Stimulated activated CD4-positive, alpha-beta T cell treated with anti-CD3 and anti-CD28 coated beads, Interleukin-1b, Interleukin-23, amount 100 ng/mL, for 4 hours (primary cell): ENCODE data around the gene RNF151.
"Not testable (repeated sequence)": the region's sequence is repeated elsewhere in the genome, so short reads cannot be mapped to it uniquely, and the experiment has no call there.

Source experiments
- DNase-seq, 2 donors: peaks; one replicate each; pipeline ENCODE4 v3.0.0-alpha.2; 2020; ENCODE audit warnings: low read depth in 2 of 2

Gene RNF151

DNA sequence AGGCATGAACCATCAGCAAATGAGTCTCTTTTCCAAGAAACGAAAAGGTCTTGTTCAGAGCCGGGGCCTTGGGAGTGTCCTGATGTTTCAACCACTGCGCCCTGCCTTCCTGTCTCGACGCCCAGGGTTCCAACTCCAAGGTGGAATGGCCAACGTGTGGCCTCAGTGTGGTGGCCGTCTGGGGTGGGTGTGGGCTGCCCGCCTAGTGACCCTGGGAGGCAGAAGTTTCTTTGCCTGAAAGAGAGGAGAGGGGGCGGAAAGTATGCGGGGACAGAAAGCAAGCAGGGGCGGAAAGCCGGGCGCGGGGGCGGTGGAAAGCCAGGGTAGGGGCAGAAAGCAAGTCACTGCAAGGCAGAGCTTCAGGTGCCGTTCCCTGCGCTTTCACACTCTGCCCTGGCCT lies 27.7 kb upstream of the RNF151 start:
- DNase-seq: no peak

DNA sequence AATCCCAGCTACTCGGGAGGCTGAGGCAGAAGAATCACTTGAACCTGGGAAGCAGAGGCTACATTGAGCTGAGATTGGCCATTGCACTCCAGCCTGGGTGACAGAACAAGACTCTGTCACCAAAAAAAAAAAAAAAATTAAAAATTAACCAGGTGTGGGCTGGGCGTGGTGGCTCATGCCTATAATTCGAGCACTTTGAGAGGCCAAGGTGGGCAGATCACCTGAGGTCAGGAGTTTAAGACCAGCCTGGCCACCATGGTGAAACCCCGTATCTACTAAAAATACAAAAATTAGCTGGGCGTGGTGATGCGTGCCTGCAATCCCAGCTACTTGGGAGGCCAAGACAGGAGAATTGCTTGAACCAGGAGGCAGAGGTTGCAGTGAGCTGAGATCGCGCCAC lies 26.8 kb upstream of the RNF151 start:
- not testable (repeated sequence) for DNase-seq

DNA sequence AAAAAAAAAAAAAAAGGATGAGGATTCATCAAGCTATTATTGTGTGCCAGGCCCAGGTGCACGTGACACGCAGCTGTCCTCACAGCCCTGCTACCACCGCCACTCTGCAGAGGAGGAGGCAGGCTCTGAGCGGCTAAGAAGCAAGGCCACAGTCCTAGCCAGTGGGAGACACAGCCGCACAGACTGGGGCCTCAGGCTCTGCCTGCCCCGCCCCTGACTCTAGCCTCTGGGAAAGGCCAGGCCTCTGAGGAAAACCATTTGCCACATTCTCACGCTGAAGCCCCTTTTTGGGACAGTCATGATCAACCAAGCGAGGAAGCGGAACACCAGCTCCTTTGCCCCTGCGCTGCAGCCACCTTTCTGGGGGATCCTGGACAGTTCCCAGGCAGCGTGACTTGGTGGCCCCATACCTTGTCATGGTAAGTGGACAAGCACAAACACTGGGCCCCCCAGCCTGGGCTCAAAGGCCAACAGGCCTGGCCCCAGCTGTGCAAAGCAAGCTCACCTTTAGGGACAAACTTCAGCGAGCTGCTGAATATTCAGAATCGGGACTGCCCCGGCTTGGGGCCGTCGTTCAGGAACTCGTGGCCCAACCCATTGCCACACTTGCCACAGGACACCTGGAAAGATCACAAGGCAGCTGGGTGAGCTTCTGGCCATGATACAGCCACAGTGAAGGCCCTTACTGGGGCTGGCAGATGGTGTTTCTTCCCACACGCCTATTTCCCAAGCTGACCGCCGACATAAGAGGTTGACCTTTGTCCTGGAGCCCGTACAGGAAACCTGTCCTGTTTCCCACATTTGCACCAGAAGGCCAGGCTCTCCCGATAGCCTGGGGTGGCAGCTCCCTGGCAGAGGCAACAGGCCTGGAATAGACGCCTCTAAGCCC lies 26.1 kb upstream of the RNF151 start:
- DNase-seq: no peak

DNA sequence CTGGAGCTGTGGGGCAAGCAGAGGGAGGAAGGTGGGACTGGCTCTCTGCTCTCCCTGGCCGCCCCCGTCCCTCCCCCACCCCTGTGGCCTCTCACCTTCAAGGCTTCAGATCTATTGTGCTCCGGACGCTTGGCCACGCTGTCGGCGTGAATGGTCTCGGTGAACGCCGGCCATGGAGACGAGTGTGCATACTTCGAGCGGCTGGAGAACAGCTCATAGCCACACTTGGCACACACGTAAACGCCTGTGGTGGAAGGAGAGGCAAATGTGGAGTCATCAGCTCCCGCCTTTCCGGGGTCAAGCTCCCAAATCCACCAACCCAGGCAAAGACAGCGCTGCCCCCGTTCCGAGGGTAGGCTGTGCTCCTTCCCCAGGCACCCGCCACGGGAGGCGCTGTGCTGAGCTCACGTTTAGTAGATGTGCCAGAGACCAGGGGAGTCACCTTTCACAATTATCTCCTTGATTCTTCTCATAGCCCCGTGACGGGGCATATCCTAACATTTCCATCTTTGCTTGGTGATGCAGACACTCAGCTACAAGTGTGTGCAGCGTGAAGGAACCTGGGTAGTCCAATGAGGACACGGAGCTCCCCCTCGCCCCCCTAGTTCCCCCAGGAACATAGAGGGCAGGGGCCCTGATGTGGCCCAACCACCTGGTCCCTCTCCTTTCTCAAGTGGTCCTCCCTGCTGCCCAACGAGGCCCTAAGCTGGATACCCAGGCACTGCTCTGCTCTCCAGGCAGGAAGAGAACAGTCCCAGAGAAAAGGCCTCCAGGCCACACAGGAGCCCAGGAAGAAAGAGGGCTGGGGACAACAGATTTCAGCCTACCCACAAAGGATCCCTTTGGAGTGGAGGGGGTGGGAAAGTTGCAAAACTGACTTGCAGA lies 25.3 kb upstream of the RNF151 start:
- DNase-seq: no peak

DNA sequence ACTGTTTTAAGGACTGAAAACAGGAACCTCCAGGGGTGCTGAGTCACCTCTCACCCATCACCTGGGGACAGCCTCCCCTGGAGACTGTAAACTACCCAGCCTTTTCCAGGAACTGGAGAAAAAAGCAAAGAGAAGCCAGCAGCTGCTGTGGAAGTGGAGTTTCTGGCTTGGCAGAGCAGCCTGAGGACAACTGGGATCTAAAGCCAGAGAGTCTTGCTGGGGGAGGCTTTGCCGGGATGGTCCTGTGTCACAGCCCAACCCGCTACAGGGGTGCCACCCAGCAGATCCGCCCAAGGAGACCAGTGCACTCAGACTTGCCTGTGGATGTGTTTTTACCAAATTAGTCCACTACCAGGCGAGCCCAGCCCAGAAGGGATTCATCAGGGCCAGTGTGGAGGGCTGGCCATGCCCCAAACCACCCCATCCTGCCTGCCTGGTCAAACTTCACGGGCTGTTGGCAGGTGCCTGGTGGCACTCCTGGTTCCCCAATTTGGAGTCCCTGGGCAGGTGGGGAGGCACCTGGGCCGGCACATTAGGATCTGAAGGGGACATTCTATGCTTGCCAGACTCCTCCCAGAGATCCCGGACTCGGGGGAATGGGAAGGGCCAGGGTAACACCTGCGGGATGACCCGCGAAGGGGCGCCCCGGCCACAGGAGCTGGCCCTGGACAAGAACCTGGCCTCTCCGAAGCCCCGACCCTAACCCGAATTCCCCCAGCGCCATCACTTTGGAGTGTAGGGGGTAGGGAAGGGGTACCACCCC lies 24.4 kb upstream of the RNF151 start:
- DNase-seq: no peak

DNA sequence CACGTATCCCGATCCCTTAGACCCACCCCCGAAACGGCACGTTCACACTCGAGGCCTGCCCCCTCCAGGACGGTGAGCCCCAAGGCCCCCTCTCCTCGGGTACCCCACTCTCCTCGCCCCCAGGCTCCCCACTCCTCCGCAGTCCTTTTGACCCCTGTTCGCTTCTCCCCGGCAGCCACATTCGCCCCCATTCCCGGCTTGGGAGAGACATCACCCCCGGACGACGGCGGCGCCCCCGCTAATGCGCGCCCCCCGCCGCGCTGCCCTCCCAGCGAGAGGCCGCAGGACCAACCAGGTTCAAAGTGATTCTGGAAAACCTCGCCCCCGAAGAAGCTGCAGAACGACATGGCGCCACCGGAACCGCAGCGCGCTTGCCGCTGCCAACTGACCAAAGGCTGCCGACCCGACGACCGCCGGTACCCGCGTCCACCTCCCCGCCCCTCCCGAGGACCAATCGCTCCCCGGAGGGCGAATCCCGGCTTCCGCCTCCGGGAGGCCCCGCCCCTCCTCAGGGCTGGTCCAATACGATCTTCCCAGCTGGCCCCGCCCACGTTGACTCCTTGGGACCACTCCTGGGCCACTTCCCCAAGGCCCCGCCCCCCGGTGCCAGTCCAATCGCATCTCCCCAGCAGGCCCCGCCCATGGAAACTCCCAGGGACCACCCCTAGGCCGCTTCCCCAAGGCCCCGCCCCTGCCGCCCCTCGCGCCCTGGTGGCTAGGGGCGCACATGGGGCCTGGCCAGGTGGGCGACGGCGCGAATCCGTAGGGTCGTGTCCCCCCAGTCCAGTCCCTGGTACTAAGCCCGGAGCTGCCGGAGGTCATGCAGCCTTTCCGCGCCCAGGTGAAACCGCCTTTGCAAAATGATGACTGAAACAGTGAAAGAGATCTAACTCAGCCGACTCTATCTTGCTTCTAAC lies 23.6 kb upstream of the RNF151 start, which contains the start of gene MSRB1:
Gene MSRB1, minus strand, starts transcription at position 390 of the 917 bp plus-strand sequence. Its CDS starts 43 bp downstream, at position 347.
- peak; percentile 97 to 99 for DNase-seq

DNA sequence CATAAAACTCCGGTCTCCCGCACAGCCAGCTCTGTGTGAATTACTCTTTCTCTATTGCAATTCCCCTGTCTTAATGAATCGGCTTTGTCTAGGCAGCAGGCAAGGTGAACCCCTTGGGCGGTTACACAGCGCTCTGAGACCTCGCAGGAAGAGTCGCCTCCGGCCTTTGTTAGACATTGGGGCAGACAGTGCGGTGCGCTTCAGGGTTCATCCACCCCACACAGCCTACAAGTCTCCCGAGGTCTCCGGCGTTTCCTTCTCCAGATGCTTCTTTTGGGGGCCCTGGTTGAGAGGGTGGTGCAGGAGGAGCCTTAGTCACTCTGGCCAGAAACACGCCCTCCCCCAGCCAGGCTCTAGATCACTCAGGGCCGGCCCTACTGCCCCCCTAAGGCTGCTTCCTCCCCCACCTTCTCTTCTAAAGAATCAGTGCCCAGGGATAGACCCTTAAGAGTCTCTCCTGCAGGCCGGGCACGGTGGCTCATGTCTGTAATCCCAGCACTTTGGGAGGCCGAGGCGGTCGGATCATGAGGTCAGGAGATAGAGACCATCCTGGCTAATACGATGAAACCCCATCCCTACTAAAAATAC lies 21.9 kb upstream of the RNF151 start:
- DNase-seq: no peak

DNA sequence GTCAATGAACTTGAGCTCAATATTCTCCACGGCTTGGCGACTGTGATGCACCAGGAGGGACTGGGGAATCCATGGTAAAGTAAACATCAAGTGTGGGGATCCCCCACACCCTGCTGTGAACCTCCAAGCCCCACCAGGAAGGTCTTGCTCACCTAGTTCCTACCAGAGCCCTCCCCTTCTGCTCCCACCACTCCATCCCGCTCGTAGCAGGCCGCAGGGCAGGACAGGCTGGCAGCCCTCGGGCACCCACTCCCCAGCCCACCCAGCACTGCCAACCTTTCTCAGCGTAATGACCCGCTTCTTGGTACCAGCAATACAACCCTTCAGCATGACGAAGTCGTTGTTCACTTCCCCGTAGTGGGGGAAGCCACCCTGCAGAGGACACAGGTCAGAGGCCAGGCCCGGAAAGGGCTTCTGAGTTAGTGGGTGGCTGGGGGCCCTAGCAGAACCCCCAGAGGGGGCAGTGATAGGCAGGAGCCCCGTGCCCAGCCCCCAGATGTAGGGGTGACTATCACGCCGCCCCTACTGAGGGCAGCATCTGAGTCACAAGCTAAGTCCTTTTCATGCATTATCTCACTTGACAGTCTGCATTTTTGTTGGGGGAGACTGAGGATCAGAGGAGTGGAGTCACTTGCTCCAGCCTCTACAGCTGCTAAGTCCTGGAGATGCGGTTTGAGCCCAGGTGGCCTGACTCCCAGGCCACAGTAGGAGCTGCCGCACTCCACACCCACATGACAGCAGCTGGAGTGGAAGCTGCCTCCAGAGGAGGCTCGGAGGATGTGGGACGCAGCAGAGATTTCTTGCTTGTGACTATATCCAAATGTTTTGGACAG lies 20.9 kb upstream of the RNF151 start:
- DNase-seq: no peak

DNA sequence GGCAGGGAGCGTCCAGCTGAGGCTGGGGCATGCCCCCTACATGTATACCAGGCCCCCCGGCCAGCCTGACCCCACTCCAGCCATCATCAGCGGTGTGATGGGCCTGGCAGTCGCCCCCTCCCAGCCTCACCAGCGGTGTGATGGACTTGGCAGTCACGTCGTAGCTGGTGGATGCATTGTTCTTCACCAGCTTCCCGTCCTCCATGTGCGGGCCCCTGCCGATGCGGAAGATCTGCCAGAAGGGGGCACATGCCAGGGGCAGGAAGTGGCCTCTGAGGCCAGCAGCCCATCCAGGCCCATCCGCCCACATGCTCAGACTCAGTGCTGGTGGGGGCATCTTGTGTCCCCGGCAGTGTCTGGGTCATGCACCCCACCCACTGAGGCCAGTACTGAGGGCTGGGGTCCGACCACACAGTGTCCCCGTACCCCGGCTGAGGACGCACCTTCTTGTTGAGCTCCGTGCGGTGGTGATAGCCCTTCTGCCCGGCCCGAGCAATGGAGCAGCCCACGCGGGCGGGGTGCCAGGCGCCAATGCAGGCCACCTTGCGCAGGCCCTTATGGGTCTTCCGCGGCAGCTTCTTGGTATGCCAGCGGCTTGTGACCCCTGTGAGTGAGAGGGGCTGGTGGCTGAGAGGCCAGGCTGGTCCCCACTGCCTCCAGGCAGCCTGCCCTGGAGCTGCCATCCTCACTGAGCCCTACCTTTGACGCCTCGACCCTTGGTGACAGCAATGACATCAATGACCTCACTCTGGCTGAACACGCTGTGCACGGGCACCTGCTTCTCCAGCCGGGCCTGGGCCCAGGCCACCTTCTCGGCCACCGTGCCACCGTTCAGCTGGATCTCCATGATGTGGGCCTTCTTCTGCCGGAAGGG lies 19.9 kb upstream of the RNF151 start:
- DNase-seq: no peak

DNA sequence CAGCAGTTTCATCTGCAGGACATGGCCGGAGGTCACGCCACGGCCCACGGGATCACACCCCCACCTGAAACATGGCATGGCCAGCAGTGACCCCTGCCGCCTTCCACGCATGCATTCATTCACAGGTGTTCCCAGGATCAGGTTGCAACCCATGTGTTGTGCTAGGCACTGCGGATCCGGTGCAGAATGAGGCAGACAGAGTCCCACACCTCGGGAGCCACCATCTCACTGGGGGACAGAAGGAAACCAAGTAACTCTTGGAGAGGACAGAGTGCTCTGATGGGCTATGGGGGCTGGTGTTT lies 19.3 kb upstream of the RNF151 start:
- DNase-seq: no peak

DNA sequence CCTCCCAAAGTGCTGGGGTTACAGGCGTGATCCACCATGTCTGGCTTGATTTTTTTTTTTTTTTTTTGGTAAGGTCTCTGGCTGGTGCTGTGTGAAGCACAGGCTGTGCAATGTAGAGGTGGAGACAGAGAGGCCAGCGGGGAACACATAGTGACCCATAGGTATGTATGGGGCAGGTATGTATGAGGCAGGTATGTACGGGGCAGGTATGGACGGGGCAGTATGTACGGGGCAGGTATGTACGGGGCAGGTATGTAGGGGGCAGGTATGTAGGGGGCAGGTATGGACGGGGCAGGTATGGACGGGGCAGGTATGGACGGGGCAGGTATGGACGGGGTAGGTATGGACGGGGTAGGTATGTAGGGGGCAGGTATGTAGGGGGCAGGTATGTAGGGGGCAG lies 17.1 kb upstream of the RNF151 start:
- no peak for DNase-seq

DNA sequence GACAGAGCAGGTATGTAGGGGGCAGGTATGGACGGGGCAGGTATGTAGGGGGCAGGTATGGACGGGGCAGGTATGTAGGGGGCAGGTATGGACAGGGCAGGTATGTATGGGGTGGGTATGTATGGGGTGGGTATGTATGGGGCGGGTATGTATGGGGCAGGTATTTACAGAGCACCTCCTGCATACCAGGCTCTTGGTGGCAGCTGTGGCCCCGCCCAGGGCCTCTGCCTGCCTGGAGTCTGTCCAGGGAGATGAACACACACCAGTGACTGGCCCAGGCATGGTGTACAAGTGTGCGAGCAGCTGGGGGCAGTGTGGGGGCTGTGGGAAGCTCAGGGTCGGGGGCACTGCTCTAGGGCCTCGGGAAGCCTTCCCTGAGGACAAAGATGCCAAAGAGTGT lies 16.6 kb upstream of the RNF151 start:
- DNase-seq: no peak

DNA sequence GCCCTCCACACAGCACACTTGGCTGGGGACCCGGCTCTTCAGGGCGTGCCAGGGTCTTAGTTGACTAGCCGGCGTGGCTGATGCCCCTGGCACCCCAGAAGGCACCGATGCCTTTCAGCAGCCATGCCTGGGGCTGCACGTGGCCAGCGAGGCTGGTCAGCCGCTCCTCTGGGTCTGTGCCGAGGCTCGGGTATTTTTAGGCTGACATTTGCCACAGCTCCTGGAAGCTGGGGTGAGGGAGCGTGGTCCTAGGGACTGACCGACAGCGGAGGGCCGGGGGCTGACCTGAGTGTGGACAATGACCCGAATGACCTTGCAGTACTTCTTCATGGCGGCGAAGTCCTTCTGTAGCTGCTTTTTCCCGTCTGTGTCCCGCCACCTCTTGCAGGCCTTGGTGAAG lies 16.1 kb upstream of the RNF151 start:
- no peak for DNase-seq

DNA sequence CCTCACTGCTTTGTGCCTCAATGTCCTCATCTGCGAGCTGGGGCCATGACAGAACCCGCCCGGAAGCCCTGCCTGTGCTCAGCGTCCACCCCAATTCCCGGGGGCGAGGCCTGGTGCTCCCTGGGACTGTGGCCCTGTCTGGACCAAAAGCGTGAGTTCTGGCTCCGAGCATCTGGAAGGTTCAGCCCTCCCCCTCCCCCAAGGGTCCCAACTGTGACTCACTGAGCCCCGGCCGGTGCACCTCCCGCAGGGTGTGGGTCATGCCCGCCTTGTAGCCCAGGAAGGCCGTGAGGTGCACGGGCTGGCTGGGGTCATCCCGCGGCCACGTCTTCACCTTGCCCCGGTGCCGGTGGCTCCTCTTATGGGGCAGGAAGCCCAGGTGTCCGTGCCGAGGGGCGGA lies 12.9 kb upstream of the RNF151 start:
- DNase-seq: no peak

DNA sequence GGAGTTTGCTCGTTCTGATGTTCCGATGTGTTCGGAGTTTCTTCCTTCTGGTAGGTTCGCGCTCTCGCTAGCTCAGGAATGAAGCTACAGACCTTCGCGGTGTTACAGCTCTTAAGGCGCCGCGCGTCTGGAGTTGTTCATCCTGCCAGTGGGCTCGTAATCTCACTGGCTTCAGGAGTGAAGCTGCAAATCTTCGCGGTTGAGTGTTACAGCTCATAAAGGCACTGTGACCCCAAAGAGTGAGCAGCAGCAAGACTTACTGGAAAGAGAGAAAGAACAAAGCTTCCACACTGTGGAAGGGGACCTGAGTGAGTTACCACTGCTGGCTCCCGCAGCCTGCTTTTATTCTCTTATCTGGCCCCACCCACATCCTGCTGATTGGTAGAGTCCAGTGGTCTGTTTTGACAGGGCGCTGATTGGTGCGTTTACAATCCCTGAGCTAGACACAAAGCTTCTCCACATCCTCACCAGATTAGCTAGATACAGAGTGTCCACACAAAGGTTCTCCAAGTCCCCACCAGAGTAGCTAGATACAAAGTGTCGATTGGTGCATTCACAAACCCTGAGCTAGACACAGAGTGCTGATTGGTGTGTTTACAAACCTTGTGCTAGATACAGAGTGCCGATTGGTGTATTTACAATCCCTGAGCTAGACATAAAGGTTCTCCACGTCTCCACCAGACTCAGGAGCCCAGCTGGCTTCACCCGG lies 9.1 kb upstream of the RNF151 start:
- not testable (repeated sequence) for DNase-seq

DNA sequence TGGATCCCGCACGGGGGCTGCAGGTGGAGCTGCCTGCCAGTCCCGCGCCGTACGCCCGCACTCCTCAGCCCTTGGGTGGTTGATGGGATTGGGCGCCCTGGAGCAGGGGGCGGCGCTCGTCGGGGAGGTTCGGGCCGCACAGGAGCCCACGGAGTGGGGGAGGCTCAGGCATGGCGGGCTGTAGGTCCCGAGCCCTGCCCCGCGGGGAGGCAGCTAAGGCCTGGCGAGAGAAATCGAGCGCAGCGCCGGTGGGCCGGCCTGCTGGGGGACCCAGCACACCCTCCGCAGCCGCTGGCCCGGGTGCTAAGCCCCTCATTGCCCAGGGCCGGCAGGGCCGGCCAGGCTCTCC lies 8.5 kb upstream of the RNF151 start:
- not testable (repeated sequence) for DNase-seq

DNA sequence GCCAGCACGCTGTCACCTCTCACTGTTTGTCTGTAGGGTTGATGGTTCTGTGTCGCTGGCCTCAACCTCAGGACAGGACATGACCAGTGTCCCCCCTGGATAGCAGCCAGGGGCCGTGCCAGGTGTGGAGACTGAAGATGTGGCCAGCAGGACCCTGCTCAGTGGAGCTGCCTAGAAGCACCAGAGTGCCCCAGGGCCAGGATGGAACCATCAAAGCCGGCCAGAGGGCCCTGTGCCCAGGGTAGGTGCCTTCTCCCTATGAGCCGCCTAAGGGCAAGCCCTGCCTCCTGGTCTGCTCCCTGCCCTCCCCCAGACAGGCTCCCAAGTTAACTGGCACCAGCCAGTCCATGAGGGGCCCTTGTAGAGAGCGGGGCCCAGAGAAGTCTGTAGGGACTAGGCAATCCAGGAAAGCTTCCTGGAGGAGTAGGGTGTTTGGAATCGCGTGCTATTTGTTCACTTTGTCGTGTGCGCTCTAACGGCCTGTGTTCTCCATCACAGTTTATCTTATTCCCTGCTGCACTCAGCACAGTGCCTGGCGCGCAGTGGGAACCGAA lies 7.9 kb upstream of the RNF151 start:
- DNase-seq: no peak
